Cortex of kidney (tissue), 1 donor: ENCODE data around the gene PARP16.
"Not testable (repeated sequence)": the region's sequence is repeated elsewhere in the genome, so short reads cannot be mapped to it uniquely, and the experiment has no call there.

ENCODE experiments used
- DNase-seq: peaks from one replicate; lab custom pipeline; 2025; lab: John Stamatoyannopoulos, UW

PARP16 gene

GRCh38 chr15:65275728-65276126, 11.0 kb downstream of the PARP16 start:
- no peak for DNase-seq

- DNase-seq = no peak
These were observed 11.5 kb downstream of the PARP16 start for GRCh38 chr15:65275104-65275727.

GRCh38 chr15:65270811-65271545, 15.7 kb downstream of the PARP16 start:
- DNase-seq = not testable (repeated sequence)

- DNase-seq = no peak
These were observed 18.3 kb downstream of the PARP16 start for GRCh38 chr15:65268411-65268810.

- no peak for DNase-seq
These were observed 20.2 kb downstream of the PARP16 start for GRCh38 chr15:65266469-65266868.

GRCh38 chr15:65264863-65265430, 21.7 kb downstream of the PARP16 start:
- no peak for DNase-seq

GRCh38 chr15:65263313-65263712, 23.4 kb downstream of the PARP16 start:
- no peak for DNase-seq

- DNase-seq = no peak
These were observed 25.7 kb downstream of the PARP16 start for GRCh38 chr15:65260968-65261367.

GRCh38 chr15:65259367-65259797, 27.3 kb downstream of the PARP16 start:
- DNase-seq = no peak

- no peak for DNase-seq
These were observed 28.1 kb downstream of the PARP16 start for GRCh38 chr15:65258375-65259262.

GRCh38 chr15:65255486-65256140, 31.1 kb downstream of the PARP16 start:
- no peak for DNase-seq

- no peak for DNase-seq
These were observed 31.9 kb downstream of the PARP16 start for GRCh38 chr15:65254758-65255157.

- no peak for DNase-seq
These were observed 32.3 kb downstream of the PARP16 start for GRCh38 chr15:65254356-65254755.

- no peak for DNase-seq
These were observed 37.0 kb downstream of the PARP16 start for GRCh38 chr15:65249641-65250040.

GRCh38 chr15:65248511-65249255, 38.0 kb downstream of the PARP16 start:
- DNase-seq = no peak

- DNase-seq = no peak
These were observed 39.7 kb downstream of the PARP16 start for GRCh38 chr15:65246939-65247338.

- DNase-seq = no peak
These were observed 40.5 kb downstream of the PARP16 start for GRCh38 chr15:65246026-65246714.

- DNase-seq = no peak
These were observed 41.4 kb downstream of the PARP16 start for GRCh38 chr15:65245096-65245856.

GRCh38 chr15:65244638-65245037, 42.0 kb downstream of the PARP16 start:
- no peak for DNase-seq

- DNase-seq = not testable (repeated sequence)
These were observed 50.2 kb downstream of the PARP16 start for GRCh38 chr15:65236443-65236842.
